DMS53 (cell line): ENCODE measurements around the gene UTP20.
A peak's percentile ranks its signal among the peaks of the same experiment; 100 is the strongest.

ENCODE experiments used
- DNase-seq: peaks from one replicate; lab custom pipeline; 2025; lab: John Stamatoyannopoulos, UW

UTP20 gene

DNA sequence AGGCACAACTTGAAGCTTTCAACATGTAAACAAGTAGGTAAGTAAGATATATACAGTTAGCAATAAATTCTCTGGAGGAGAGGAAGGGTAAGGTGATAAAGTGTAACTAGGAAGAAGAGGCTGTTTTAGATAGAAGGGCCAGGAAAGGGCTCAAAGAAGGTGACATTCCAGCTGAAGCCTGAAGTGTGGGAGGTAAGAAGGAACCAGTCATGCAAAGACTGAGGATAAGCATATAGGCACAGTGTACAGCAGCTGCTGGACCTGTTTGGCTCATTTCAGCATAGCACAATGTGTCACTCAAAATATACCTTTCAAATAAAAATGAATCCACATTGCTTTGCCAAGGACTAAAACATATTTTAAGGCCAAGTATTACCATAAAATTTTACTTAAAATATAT lies 156.2 kb downstream of the UTP20 start:
- DNase-seq, result peak; percentile 25
